Aorta (tissue), 5 donors: ENCODE results near the gene DSCAML1. TPM values are rescaled to one million over a fixed set of nuclear protein-coding genes. Genes with fewer than 3 reads are reported as not detected.

Experiments used
- ATAC-seq: fragments of 200-7000 bp; cut with Tn5 transposase; one replicate; pipeline ENCODE4 v1.9.1; 2022; ENCODE audit warnings: moderate library complexity; ENCODE audit not compliant: low FRiP score
- DNase-seq, 2 donors: peaks; one replicate each; pipeline ENCODE4 v3.0.0-alpha.2; 2020
- H3K27ac ChIP-seq, 2 donors: one replicate each; pipeline ENCODE4 v1.5.1; 2013; ENCODE audit warnings: low read length in 2 of 2, mild to moderate bottlenecking in 2 of 2, moderate library complexity in 2 of 2, control low read depth in 1 of 2, inconsistent platforms in 1 of 2, low read depth in 1 of 2
- H3K27me3 ChIP-seq, 2 donors: one replicate each; pipeline ENCODE4 v1.6.1; 2013; ENCODE audit warnings: control low read depth in 1 of 2, low read length in 1 of 2, mild to moderate bottlenecking in 1 of 2, moderate library complexity in 1 of 2; ENCODE audit not compliant: insufficient read depth in 2 of 2, control insufficient read depth in 1 of 2
- H3K36me3 ChIP-seq, 2 donors: one replicate each; pipeline ENCODE4 v1.6.1; 2013; ENCODE audit warnings: control low read depth in 1 of 2, low read length in 1 of 2, mild to moderate bottlenecking in 1 of 2; ENCODE audit not compliant: insufficient read depth in 2 of 2, control insufficient read depth in 1 of 2
- H3K4me1 ChIP-seq, 2 donors: one replicate each; pipeline ENCODE4 v1.6.1; 2013; ENCODE audit warnings: low read length in 2 of 2, control low read depth in 1 of 2, mild to moderate bottlenecking in 1 of 2, moderate library complexity in 1 of 2; ENCODE audit not compliant: insufficient read depth in 2 of 2, control insufficient read depth in 1 of 2
- H3K4me3 ChIP-seq, 2 donors: one replicate each; pipeline ENCODE4 v1.5.1; 2013; ENCODE audit warnings: low read length in 2 of 2, control low read depth in 1 of 2, mild to moderate bottlenecking in 1 of 2
- H3K9me3 ChIP-seq: one replicate; pipeline ENCODE4 v1.6.1; 2013; ENCODE audit warnings: mild to moderate bottlenecking, low read length; ENCODE audit not compliant: control insufficient read depth
- WGBS, 2 donors: extraction: QIAGEN DNeasy Blood & Tissue Kit; methylation state at CpG; one replicate each; pipeline ENCODE4 v1.1.7; 2013; 5-methylcytosine and 5-hydroxymethylcytosine counted together
- intact Hi-C, 2 donors: fragments of 100-400 bp; cut with DNase I; formaldehyde crosslinking; loops; one replicate each; pipeline versions ENCODE4 v1.14.2 to v1.15.0; 2022
- polyA plus RNA-seq, 2 donors: library from polyadenylated mRNA; stranded (reverse); fragments of 200-250 nt; gene quantifications; one replicate each; pipeline ENCODE4 v1.2.3, GENCODE V29; 2013
- total RNA-seq, 2 donors: library from RNA; stranded (reverse); fragmentation: NEBNext Ultra II Directional; extraction: Animal tissue kit (Norgen Biotek cat#: 25700); gene quantifications; one replicate each; pipeline ENCODE4 v1.2.1, GENCODE V29; 2021
- donor health status: healthy with polysubstance abuse.
- donor health status: Bipolar disorder and iron deficiency.
- donor health status: DM: no; HTN: no; CAD: no.
- donor health status: DM: no; HTN: no; CAD: no.
- donor health status: DM: yes; HTN: yes; CAD: no.

The DSCAML1 gene
- total and polyA plus RNA-seq, 4 donors, result 0.13 to 2.2 (median 0.58) TPM; not detected in 1

DNA sequence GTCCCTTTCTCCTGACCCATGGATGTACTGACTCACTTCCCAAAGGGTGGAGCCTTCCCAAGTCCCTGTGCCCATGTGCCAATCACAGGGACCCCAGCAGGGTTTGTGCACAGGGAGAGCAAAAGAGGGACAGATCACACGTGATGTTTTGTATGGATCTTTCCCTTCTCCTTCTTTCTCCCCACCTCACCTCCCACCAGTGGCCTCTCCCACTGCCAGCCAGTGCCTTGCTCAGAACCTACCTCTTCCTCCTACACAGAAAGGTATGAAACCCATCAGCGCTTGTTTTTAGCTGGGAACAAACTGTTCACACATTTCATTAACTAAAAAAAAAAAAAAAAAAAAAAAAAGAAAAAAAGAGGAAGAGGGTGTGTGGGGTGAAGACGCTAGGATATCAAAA, 112.9 kb downstream of the DSCAML1 start:
- Histone ChIP-seq H3K4me1 (no peaks in the 10 kb centered on the region), H3K27me3 (no peaks in the 10 kb centered on the region), H3K27ac (no peak overlapping the region), H3K4me3 (no peak overlapping the region), H3K9me3 (no peaks in the 10 kb centered on the region), H3K36me3 (no peaks in the 10 kb centered on the region)
- ATAC-seq (no peak), DNase-seq (no peak)
- intact Hi-C loops, result no loop called here
- WGBS, 2 donors, result 66 to 76% methylated on average over 3 of the region's 3 CpGs

DNA sequence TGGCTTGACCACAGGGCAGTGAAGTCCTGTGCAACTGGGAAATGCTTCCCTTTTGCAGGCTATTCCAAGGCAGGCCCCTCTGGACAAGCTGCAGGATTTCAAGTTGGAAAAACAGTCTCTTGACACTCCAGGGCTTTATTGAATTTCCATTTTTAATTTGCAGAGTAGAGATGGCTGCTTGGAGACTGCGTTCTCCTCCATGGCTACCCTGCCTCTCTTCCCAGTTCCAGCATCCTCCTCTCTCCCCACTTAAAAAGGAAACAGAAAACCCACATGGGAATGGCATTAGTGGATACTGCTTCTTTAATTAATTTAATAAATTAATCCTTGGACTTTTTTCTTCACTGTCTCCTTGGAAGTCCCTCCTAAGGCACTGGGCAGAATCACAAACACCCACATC, 115.6 kb downstream of the DSCAML1 start:
- Histone ChIP-seq H3K27me3 (no peaks in the 10 kb centered on the region), H3K27ac (no peak overlapping the region), H3K36me3 (no peaks in the 10 kb centered on the region), H3K4me1 (no peaks in the 10 kb centered on the region), H3K4me3 (no peak overlapping the region), H3K9me3 (no peaks in the 10 kb centered on the region)
- intact Hi-C loops, result no loop called here
- DNase-seq, result no peak
- 63 to 72% methylated on average over 1 of the region's 1 CpG for WGBS, 2 donors
- no peak for ATAC-seq

GRCh38 chr11:117679461-117679860, 117.6 kb downstream of the DSCAML1 start:
- Histone ChIP-seq H3K4me3 (no peak overlapping the region), H3K9me3 (no peaks in the 10 kb centered on the region), H3K27ac (no peak overlapping the region), H3K4me1 (no peaks in the 10 kb centered on the region), H3K27me3 (no peaks in the 10 kb centered on the region), H3K36me3 (no peaks in the 10 kb centered on the region)
- ATAC-seq, result no peak
- intact Hi-C loops, result no loop called here
- DNase-seq, result no peak
- WGBS, 2 donors, result 65 to 77% methylated on average over 3 of the region's 3 CpGs

GRCh38 chr11:117678658-117679406, 118.2 kb downstream of the DSCAML1 start:
- no peaks in the 10 kb centered on the region for H3K9me3 ChIP-seq

GRCh38 chr11:117677729-117678310, 119.2 kb downstream of the DSCAML1 start:
- no peak for ATAC-seq
- Histone ChIP-seq H3K9me3 (no peaks in the 10 kb centered on the region), H3K4me3 (no peak overlapping the region), H3K4me1 (no peaks in the 10 kb centered on the region), H3K36me3 (no peaks in the 10 kb centered on the region), H3K27me3 (no peaks in the 10 kb centered on the region), H3K27ac (no peak overlapping the region)
- intact Hi-C loops, result no loop called here
- DNase-seq, result no peak
- 63 to 65% methylated on average over 12 of the region's 12 CpGs for WGBS, 2 donors

More at GRCh38 chr11:117678658-117679406, 118.2 kb downstream of the DSCAML1 start:
- DNase-seq (no peak), ATAC-seq (no peak)
- Histone ChIP-seq H3K4me3 (no peak overlapping the region), H3K27me3 (no peaks in the 10 kb centered on the region), H3K4me1 (no peaks in the 10 kb centered on the region), H3K36me3 (no peaks in the 10 kb centered on the region), H3K27ac (no peak overlapping the region)
- intact Hi-C loops, result no loop called here
- WGBS, 2 donors, result 80 to 82% methylated on average over 18 of the region's 18 CpGs

DNA sequence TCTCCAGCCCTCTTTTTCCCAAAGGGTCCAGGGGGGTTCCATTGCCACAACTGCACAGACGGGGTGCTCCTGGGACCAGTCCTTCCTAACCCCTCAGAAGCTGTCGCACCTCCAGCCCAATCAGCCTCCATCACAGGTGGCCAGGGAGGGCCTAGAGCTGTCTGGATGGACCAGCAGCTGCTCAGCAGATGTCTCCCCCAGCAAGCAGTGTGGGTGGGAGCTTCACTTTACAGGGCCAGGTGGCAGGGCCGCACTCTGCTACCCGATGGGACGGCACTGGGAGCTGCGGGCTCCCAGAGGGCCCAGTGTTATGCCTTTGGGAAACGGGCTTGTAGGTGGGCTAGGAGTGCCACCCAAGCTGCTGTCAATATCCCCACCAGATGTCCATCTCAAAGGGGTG, 120.5 kb downstream of the DSCAML1 start:
- Histone ChIP-seq H3K27ac (no peak overlapping the region), H3K4me1 (no peaks in the 10 kb centered on the region), H3K4me3 (no peak overlapping the region), H3K27me3 (no peaks in the 10 kb centered on the region), H3K36me3 (no peaks in the 10 kb centered on the region), H3K9me3 (no peaks in the 10 kb centered on the region)
- intact Hi-C loops, result no loop called here
- 82 to 86% methylated on average over 7 of the region's 7 CpGs for WGBS, 2 donors
- ATAC-seq, result no peak
- DNase-seq, result no peak

- Histone ChIP-seq H3K4me3 (no peak overlapping the region), H3K4me1 (no peaks in the 10 kb centered on the region), H3K36me3 (no peaks in the 10 kb centered on the region), H3K27me3 (no peaks in the 10 kb centered on the region), H3K9me3 (no peaks in the 10 kb centered on the region), H3K27ac (no peak overlapping the region)
- WGBS, 2 donors, result 43 to 48% methylated on average over 8 of the region's 8 CpGs
- no peak for ATAC-seq
- no peak for DNase-seq
- intact Hi-C loops, result no loop called here
Measured at GRCh38 chr11:117673602-117674001, 123.4 kb downstream of the DSCAML1 start.

DNA sequence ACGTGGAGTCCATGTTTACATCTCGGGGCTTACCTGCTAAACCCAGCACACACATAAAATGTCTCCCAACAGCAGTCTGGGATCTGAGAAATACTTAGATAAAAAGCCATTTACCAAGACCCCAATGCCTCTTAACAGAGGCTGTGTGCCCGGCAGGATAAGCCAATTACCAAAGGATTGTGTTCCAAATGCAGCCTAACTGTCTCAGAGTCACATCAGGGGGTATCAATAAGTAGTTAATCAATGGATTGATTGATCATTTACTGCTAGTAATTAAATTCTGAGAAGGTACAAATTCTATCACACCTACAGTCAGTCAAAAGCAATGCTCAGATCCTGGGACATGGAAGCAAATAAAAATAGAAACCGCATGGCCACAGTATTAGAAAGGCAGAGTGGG, 125.6 kb downstream of the DSCAML1 start:
- H3K4me1 ChIP-seq, result no peaks in the 10 kb centered on the region
- no peak for ATAC-seq
- no peak overlapping the region for H3K4me3 ChIP-seq
- H3K27ac ChIP-seq, result no peak overlapping the region
- intact Hi-C loops, result no loop called here
- 50 to 66% methylated on average over 4 of the region's 4 CpGs for WGBS, 2 donors
- DNase-seq, result no peak
- H3K9me3 ChIP-seq, result no peaks in the 10 kb centered on the region
- no peaks in the 10 kb centered on the region for H3K27me3 ChIP-seq
- no peaks in the 10 kb centered on the region for H3K36me3 ChIP-seq

- DNase-seq (no peak), ATAC-seq (no peak)
- Histone ChIP-seq H3K27ac (no peak overlapping the region), H3K27me3 (no peaks in the 10 kb centered on the region), H3K9me3 (no peaks in the 10 kb centered on the region), H3K36me3 (no peaks in the 10 kb centered on the region), H3K4me1 (no peaks in the 10 kb centered on the region), H3K4me3 (no peak overlapping the region)
- intact Hi-C loops, result no loop called here
- 45 to 53% methylated on average over 7 of the region's 7 CpGs for WGBS, 2 donors
Measured at GRCh38 chr11:117670924-117671323, 126.1 kb downstream of the DSCAML1 start.
